Measurements from ENCODE around the gene KMT2B.

DNA sequence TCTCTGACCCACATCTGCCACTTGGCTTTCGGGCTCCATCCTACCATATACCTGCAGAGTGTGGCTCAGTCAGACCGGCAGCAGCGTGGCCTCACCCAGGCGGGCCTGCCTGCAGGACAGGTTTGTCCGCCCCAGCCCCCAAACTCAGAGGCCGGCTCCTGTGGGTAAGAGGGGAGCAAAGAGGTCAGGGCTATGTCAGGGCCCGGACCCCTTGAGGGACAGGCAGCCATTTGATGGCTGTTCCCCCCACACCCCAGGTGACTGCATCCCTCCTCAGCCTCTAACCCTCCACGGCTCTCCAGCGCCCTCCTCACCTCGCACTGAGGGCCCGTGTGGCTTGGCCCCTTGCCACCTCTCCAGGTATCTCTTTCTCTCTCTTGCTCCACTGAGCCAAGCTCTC is 25.8 kb upstream of the KMT2B start:
- TF ChIP-seq, protein P1, sequence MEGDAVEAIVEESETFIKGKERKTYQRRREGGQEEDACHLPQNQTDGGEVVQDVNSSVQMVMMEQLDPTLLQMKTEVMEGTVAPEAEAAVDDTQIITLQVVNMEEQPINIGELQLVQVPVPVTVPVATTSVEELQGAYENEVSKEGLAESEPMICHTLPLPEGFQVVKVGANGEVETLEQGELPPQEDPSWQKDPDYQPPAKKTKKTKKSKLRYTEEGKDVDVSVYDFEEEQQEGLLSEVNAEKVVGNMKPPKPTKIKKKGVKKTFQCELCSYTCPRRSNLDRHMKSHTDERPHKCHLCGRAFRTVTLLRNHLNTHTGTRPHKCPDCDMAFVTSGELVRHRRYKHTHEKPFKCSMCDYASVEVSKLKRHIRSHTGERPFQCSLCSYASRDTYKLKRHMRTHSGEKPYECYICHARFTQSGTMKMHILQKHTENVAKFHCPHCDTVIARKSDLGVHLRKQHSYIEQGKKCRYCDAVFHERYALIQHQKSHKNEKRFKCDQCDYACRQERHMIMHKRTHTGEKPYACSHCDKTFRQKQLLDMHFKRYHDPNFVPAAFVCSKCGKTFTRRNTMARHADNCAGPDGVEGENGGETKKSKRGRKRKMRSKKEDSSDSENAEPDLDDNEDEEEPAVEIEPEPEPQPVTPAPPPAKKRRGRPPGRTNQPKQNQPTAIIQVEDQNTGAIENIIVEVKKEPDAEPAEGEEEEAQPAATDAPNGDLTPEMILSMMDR (IDR thresholded peaks at IDR 0.05) = no peak
- TF ChIP-seq POLR2A (IDR thresholded peaks at IDR 0.05) = no peak

Data from breast epithelium (tissue), 3 donors.